ENCODE data around the gene DCXR. TPM values are rescaled to one million over a fixed set of nuclear protein-coding genes. Genes with fewer than 3 reads are reported as not detected.

Gene DCXR
- total and polyA plus RNA-seq, 2 donors (not counting 3 experiments of a cell fraction or from before 2014, with no cell fraction given) = 93.0 to 178 TPM

GRCh38 chr17:82056729-82057621 is 19.5 kb upstream of the DCXR start:
- Histone ChIP-seq H3K9me3 (replicated peaks; ENCODE audit: control insufficient read depth, insufficient read depth, low read length) (no peaks in the 10 kb centered on the region), H3K4me2 (ENCODE audit: insufficient read depth, low read length) (no peak overlapping the region), H3K36me3 (ENCODE audit: control insufficient read depth in 2 of 2, extremely low read depth in 1 of 2, insufficient read depth in 2 of 2, low read length in 2 of 2) (peaks cover 12 to 59% of the 10 kb centered on the region in 2 experiments), H3K4me1 (ENCODE audit: control insufficient read depth, extremely low read depth, insufficient read depth, low read length) (peaks cover 6% of the 10 kb centered on the region), H3K4me3 (replicated peaks in 1 of 3; ENCODE audit: insufficient read depth in 1 of 3, low read depth in 1 of 3, low read length in 3 of 3) (no peak overlapping the region), H3K27ac (ENCODE audit: insufficient read depth, low read depth, low read length) (no peak overlapping the region), H3K27me3 (ENCODE audit: control insufficient read depth in 2 of 2, insufficient read depth in 2 of 2, low read length in 2 of 2) (no peaks in the 10 kb centered on the region), H4K20me1 (replicated peaks; ENCODE audit: control insufficient read depth, extremely low read depth, insufficient read depth, low read length) (no peaks in the 10 kb centered on the region), H3K9ac (replicated peaks; ENCODE audit: extremely low read depth, insufficient read depth, low read length) (no peak overlapping the region), H2AFZ (ENCODE audit: low read depth, low read length) (no peak overlapping the region), H3K79me2 (ENCODE audit: control insufficient read depth, insufficient read depth, low read length) (peaks cover 11% of the 10 kb centered on the region), H3K9me1 (replicated peaks; ENCODE audit: control insufficient read depth, extremely low read depth, insufficient read depth, low read length) (no peaks in the 10 kb centered on the region)
- dilution Hi-C loops (cut with MboI; ENCODE audit: extremely low pct_ligation_motif_present, low sequenced_read_pairs) = no loop called here
- POLR2A ChIA-PET = no interaction called here
- intact Hi-C loops (cut with micrococcal nuclease) = no loop called here
- BruUV-seq (replicated peaks) = TSS peak; percentile 26
- DNase-seq (ENCODE audit: low read depth, low spot score) (no peak), FAIRE-seq (no peak)
- CTCF ChIA-PET = interaction anchor here (0.8 to 1.2 kb wide), 2 partner anchors 19 to 26 kb away, joined by 3 to 4 read pairs; partner anchors contain the start of gene DCXR
- TF ChIP-seq POLR2A (IDR thresholded peaks at IDR 0.05; ENCODE audit: low read depth, low read length) = no peak
- peak; percentile 28 for TF ChIP-seq POLR2AphosphoS5 (IDR thresholded peaks at IDR 0.05; ENCODE audit: insufficient read depth, low read depth, low read length)
- TF ChIP-seq FOS (IDR thresholded peaks at IDR 0.05; ENCODE audit: borderline replicate concordance, insufficient read depth, low read length) = no peak

GRCh38 chr17:82055965-82056728 is 18.6 kb upstream of the DCXR start:
- H3K4me2 ChIP-seq (ENCODE audit: insufficient read depth, low read length) = no peak overlapping the region
- H2AFZ ChIP-seq (ENCODE audit: low read depth, low read length) = no peak overlapping the region
- TF ChIP-seq MYC (IDR thresholded peaks at IDR 0.05; ENCODE audit: low read depth, low read length) = no peak
- no peak for TF ChIP-seq MAX (IDR thresholded peaks at IDR 0.05; ENCODE audit: insufficient read depth, insufficient read length)
- TF ChIP-seq EZH2 (IDR thresholded peaks at IDR 0.05; ENCODE audit: borderline replicate concordance, low read depth, low read length, severe bottlenecking) = no peak
- no peak for TF ChIP-seq POLR2AphosphoS5 (IDR thresholded peaks at IDR 0.05; ENCODE audit: insufficient read depth, low read depth, low read length)
- no peak for TF ChIP-seq JUN (IDR thresholded peaks at IDR 0.05; ENCODE audit: borderline replicate concordance, insufficient read depth, insufficient read length, low read depth)
- no peak for TF ChIP-seq CTCF (IDR thresholded peaks at IDR 0.05; ENCODE audit: extremely low read depth in 1 of 2, insufficient read depth in 1 of 2, low read depth in 1 of 2, low read length in 2 of 2)
- TF ChIP-seq GATA2 (IDR thresholded peaks at IDR 0.05; ENCODE audit: insufficient read depth, insufficient read length, low read depth, low read length) = no peak
- TF ChIP-seq POLR2A (IDR thresholded peaks at IDR 0.05; ENCODE audit: low read depth, low read length) = no peak
- no peak for TF ChIP-seq FOS (IDR thresholded peaks at IDR 0.05; ENCODE audit: borderline replicate concordance, insufficient read depth, low read length)
- BruUV-seq (replicated peaks) = no TSS peak
- no peaks in the 10 kb centered on the region for H3K9me1 ChIP-seq (replicated peaks; ENCODE audit: control insufficient read depth, extremely low read depth, insufficient read depth, low read length)
- H4K20me1 ChIP-seq (replicated peaks; ENCODE audit: control insufficient read depth, extremely low read depth, insufficient read depth, low read length) = no peaks in the 10 kb centered on the region
- dilution Hi-C loops (cut with MboI; ENCODE audit: extremely low pct_ligation_motif_present, low sequenced_read_pairs) = no loop called here
- no peaks in the 10 kb centered on the region for H3K9me3 ChIP-seq (replicated peaks; ENCODE audit: control insufficient read depth, insufficient read depth, low read length)
- peaks cover 11% of the 10 kb centered on the region for H3K79me2 ChIP-seq (ENCODE audit: control insufficient read depth, insufficient read depth, low read length)
- no peak overlapping the region for H3K27ac ChIP-seq (ENCODE audit: insufficient read depth, low read depth, low read length)
- FAIRE-seq = no peak
- peaks cover 12 to 53% of the 10 kb centered on the region in 2 experiments for H3K36me3 ChIP-seq (ENCODE audit: control insufficient read depth in 2 of 2, extremely low read depth in 1 of 2, insufficient read depth in 2 of 2, low read length in 2 of 2)
- ChIA-PET POLR2A (no interaction called here), CTCF (interaction anchor here (1.0 to 1.3 kb wide), 2 partner anchors 8 to 25 kb away, joined by 4 to 5 read pairs; no protein-coding TSS in a partner anchor)
- no peak for DNase-seq (ENCODE audit: low read depth, low spot score)
- no peaks in the 10 kb centered on the region for H3K27me3 ChIP-seq (ENCODE audit: control insufficient read depth in 2 of 2, insufficient read depth in 2 of 2, low read length in 2 of 2)
- intact Hi-C loops (cut with micrococcal nuclease) = no loop called here
- no peak overlapping the region for H3K9ac ChIP-seq (replicated peaks; ENCODE audit: extremely low read depth, insufficient read depth, low read length)
- H3K4me1 ChIP-seq (ENCODE audit: control insufficient read depth, extremely low read depth, insufficient read depth, low read length) = peaks cover 6% of the 10 kb centered on the region
- H3K4me3 ChIP-seq (replicated peaks in 1 of 3; ENCODE audit: insufficient read depth in 1 of 3, low read depth in 1 of 3, low read length in 3 of 3) = no peak overlapping the region

Measured in endothelial cell of umbilical vein (primary cell).